GM23338 (cell line): Measurements from ENCODE around the gene MTOR. TPM values are rescaled to one million over a fixed set of nuclear protein-coding genes. Genes with fewer than 3 reads are reported as not detected.

Source experiments
- ATAC-seq: fragments of 200-7000 bp; cut with Tn5 transposase; 3 replicates; pipeline ENCODE4 v1.9.1; 2020
- DNase-seq: peaks from one replicate; pipeline ENCODE4 v3.0.0-alpha.2; 2015; ENCODE audit warnings: low spot score
- H2AFZ ChIP-seq: fragments of 200-600 bp; sonication (generic); 2 replicates; pipeline ENCODE4 v1.8.0; 2016; ENCODE audit warnings: antibody characterized with exemption, mild to moderate bottlenecking, moderate library complexity
- H3F3A ChIP-seq: fragments of 200-600 bp; sonication (generic); replicated peaks from 2 replicates; pipeline ENCODE4 v1.8.0; 2017; ENCODE audit warnings: antibody characterized with exemption, mixed run types, low read depth
- H3K27ac ChIP-seq: fragments of 200-600 bp; sonication (generic); 2 replicates; pipeline ENCODE4 v1.6.1; 2016; ENCODE audit warnings: low read depth
- H3K27me3 ChIP-seq: fragments of 200-600 bp; sonication (generic); 2 replicates; pipeline ENCODE4 v1.8.0; 2016; ENCODE audit warnings: mild to moderate bottlenecking, mixed run types, moderate library complexity; ENCODE audit not compliant: insufficient read depth
- H3K36me3 ChIP-seq: fragments of 200-600 bp; sonication (generic); 2 replicates; pipeline ENCODE4 v1.8.0; 2016; ENCODE audit warnings: mild to moderate bottlenecking; ENCODE audit not compliant: insufficient read depth
- H3K4me1 ChIP-seq: fragments of 200-600 bp; sonication (generic); 2 replicates; pipeline ENCODE4 v1.8.0; 2016; ENCODE audit warnings: mild to moderate bottlenecking, moderate library complexity; ENCODE audit not compliant: insufficient read depth
- H3K4me2 ChIP-seq: fragments of 200-600 bp; sonication (generic); 2 replicates; pipeline ENCODE4 v1.7.1; 2017; ENCODE audit warnings: mixed run types
- H3K4me3 ChIP-seq: fragments of 200-600 bp; sonication (generic); 2 replicates; pipeline ENCODE4 v1.6.1; 2016; ENCODE audit warnings: mixed run types
- H3K79me2 ChIP-seq: fragments of 200-600 bp; sonication (generic); replicated peaks from 2 replicates; pipeline ENCODE4 v1.8.0; 2017; ENCODE audit warnings: mild to moderate bottlenecking; ENCODE audit not compliant: insufficient read depth
- H3K9me2 ChIP-seq: fragments of 200-600 bp; sonication (generic); 2 replicates; pipeline ENCODE4 v1.8.0; 2017; ENCODE audit not compliant: insufficient read depth
- H4K20me1 ChIP-seq: fragments of 200-600 bp; sonication (generic); replicated peaks from 2 replicates; pipeline ENCODE4 v1.8.0; 2017; ENCODE audit warnings: mild to moderate bottlenecking; ENCODE audit not compliant: insufficient read depth
- H3K27ac Mint-ChIP-seq: 2 replicates; pipeline ENCODE4 v1.8.0; 2020; ENCODE audit warnings: inconsistent platforms, mild to moderate bottlenecking, moderate library complexity, mixed read lengths
- H3K27me3 Mint-ChIP-seq: 3 replicates; pipeline ENCODE4 v1.8.0; 2022; ENCODE audit warnings: low read depth, mild to moderate bottlenecking, moderate library complexity, mixed read lengths, inconsistent platforms; ENCODE audit not compliant: insufficient read depth, poor library complexity
- H3K36me3 Mint-ChIP-seq: 3 replicates; pipeline ENCODE4 v1.8.0; 2021; ENCODE audit warnings: low read depth, mild to moderate bottlenecking, inconsistent platforms, moderate library complexity, mixed read lengths
- H3K4me1 Mint-ChIP-seq: 3 replicates; pipeline ENCODE4 v1.8.0; 2020; ENCODE audit warnings: mild to moderate bottlenecking, inconsistent platforms, mixed read lengths
- H3K4me3 Mint-ChIP-seq: 3 replicates; pipeline ENCODE4 v1.8.0; 2021; ENCODE audit warnings: moderate library complexity, mild to moderate bottlenecking, inconsistent platforms, mixed read lengths
- H3K9me3 Mint-ChIP-seq: 3 replicates; pipeline ENCODE4 v1.8.0; 2020; ENCODE audit warnings: moderate library complexity, mild to moderate bottlenecking, inconsistent platforms, mixed read lengths
- JUNB ChIP-seq: IDR thresholded peaks from one replicate; pipeline ENCODE4 v1.6.1; 2016; ENCODE audit warnings: antibody characterized with exemption; ENCODE audit not compliant: unreplicated experiment
- NANOG ChIP-seq: IDR thresholded peaks from 2 replicates; pipeline ENCODE4 v1.6.1; 2016; ENCODE audit warnings: antibody characterized with exemption, borderline replicate concordance
- POLR2AphosphoS5 ChIP-seq: IDR thresholded peaks from 2 replicates; pipeline ENCODE4 v1.6.1; 2016; ENCODE audit warnings: antibody characterized with exemption, low read depth
- STAT1 ChIP-seq: IDR thresholded peaks from one replicate; pipeline ENCODE4 v1.6.1; 2016; ENCODE audit warnings: antibody characterized with exemption; ENCODE audit not compliant: unreplicated experiment
- polyA plus RNA-seq: library from polyadenylated mRNA; unstranded; fragments of >200 nt; fragmentation: Nextera tagmentation; extraction: Ambion mirVana; gene quantifications from 2 replicates; pipeline ENCODE4 v1.2.1, GENCODE V29; 2016
- total RNA-seq: library from RNA; depleted of rRNA; stranded (reverse); fragments of >200 nt; shearing (Covaris generic); gene quantifications from 2 replicates; pipeline ENCODE4 v1.2.3, GENCODE V29; 2014
- TF ChIP-seq, protein P1 (sequence below): IDR thresholded peaks from one replicate; pipeline ENCODE4 v1.6.1; 2018; ENCODE audit warnings: antibody characterized with exemption; ENCODE audit not compliant: unreplicated experiment

The MTOR gene
- total and polyA plus RNA-seq, 2 experiments from 2014 or later = 22.8 to 98.0 TPM

DNA sequence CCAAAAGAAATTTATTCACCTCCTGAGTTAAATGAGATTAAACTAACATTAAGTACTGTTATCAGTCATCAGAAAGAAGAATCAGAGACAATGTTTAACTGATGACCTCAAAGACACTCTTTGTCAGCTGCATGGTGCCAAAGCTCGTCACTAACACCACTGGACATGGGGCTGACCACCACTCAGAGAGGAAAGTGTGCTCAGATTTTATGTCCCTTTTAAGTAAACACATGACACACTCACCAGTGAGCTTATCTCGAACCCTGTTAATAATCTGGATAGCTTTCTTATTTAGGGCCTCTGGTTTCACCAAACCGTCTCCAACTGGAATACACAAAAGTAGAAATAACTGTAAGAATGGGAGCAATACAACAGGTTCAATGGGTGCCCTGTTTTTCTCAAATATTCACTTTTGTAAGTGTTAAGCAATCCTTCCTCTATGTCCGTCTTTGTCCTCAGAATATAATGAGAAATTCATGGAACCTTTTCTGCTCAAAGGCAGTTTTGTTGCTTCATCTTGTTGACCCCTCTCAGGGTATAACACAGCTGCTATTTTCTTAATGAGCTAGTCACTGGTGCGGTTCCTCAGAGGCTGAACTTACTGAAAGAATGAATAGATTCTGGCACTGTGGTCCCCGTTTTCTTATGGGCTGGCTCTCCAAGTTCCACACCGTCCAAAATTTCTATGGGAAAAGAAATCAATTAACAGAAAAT, 153.1 kb downstream of the MTOR start:
- peaks cover 25% of the 10 kb centered on the region for H3K36me3 ChIP-seq
- no peaks in the 10 kb centered on the region for H3K9me3 Mint-ChIP-seq

DNA sequence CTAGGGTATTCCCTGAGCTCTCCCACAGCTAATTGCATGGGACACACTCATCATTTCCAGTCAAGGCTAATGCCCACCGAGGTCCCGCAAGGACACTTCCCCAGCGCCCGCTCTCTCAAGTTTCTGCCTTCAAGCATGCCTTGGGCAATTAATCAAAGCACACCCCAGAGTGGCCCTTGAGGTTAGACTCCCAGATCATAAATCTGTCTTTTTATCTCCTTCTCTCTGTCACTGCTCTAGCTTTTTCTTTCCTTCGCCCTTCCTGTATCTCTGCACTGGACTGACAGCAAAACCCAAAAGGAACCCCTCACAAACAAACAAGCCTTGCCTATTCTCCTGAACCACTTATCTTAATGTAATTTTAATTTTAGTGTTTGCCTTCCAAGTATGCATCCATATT, 154.8 kb downstream of the MTOR start:
- Histone ChIP-seq H3K36me3 (peaks cover 13% of the 10 kb centered on the region; the same call in 1 of the 2 replicates), H3K9me2 (no peaks in the 10 kb centered on the region), H3K27me3 (no peaks in the 10 kb centered on the region), H2AFZ (no peak overlapping the region), H4K20me1 (no peaks in the 10 kb centered on the region), H3K79me2 (no peaks in the 10 kb centered on the region), H3K4me2 (no peak overlapping the region), H3K27ac (no peak overlapping the region), H3K4me3 (no peak overlapping the region), H3F3A (no peaks in the 10 kb centered on the region), H3K4me1 (no peaks in the 10 kb centered on the region)
- no peak for TF ChIP-seq JUNB
- H3K27me3 Mint-ChIP-seq = no peaks in the 10 kb centered on the region
- H3K4me1 Mint-ChIP-seq = no peaks in the 10 kb centered on the region
- ATAC-seq (no peak), DNase-seq (no peak)
- no peak overlapping the region for H3K27ac Mint-ChIP-seq
- no peaks in the 10 kb centered on the region for H3K9me3 Mint-ChIP-seq
- H3K4me3 Mint-ChIP-seq = no peak overlapping the region
- H3K36me3 Mint-ChIP-seq = peaks cover 44% of the 10 kb centered on the region

More for the DNA sequence above, 153.1 kb downstream of the MTOR start:
- H3K27me3 Mint-ChIP-seq = no peaks in the 10 kb centered on the region
- Histone ChIP-seq H3K4me3 (no peak overlapping the region), H3K79me2 (no peaks in the 10 kb centered on the region), H3K27me3 (no peaks in the 10 kb centered on the region), H3K4me2 (no peak overlapping the region), H3F3A (no peaks in the 10 kb centered on the region), H3K27ac (no peak overlapping the region), H3K9me2 (no peaks in the 10 kb centered on the region), H2AFZ (no peak overlapping the region), H3K4me1 (no peaks in the 10 kb centered on the region), H4K20me1 (no peaks in the 10 kb centered on the region)
- no peak for ATAC-seq
- H3K4me3 Mint-ChIP-seq = no peak overlapping the region
- DNase-seq = no peak
- no peaks in the 10 kb centered on the region for H3K4me1 Mint-ChIP-seq
- H3K27ac Mint-ChIP-seq = no peak overlapping the region
- no peak for TF ChIP-seq POLR2AphosphoS5
- TF ChIP-seq, protein P1, sequence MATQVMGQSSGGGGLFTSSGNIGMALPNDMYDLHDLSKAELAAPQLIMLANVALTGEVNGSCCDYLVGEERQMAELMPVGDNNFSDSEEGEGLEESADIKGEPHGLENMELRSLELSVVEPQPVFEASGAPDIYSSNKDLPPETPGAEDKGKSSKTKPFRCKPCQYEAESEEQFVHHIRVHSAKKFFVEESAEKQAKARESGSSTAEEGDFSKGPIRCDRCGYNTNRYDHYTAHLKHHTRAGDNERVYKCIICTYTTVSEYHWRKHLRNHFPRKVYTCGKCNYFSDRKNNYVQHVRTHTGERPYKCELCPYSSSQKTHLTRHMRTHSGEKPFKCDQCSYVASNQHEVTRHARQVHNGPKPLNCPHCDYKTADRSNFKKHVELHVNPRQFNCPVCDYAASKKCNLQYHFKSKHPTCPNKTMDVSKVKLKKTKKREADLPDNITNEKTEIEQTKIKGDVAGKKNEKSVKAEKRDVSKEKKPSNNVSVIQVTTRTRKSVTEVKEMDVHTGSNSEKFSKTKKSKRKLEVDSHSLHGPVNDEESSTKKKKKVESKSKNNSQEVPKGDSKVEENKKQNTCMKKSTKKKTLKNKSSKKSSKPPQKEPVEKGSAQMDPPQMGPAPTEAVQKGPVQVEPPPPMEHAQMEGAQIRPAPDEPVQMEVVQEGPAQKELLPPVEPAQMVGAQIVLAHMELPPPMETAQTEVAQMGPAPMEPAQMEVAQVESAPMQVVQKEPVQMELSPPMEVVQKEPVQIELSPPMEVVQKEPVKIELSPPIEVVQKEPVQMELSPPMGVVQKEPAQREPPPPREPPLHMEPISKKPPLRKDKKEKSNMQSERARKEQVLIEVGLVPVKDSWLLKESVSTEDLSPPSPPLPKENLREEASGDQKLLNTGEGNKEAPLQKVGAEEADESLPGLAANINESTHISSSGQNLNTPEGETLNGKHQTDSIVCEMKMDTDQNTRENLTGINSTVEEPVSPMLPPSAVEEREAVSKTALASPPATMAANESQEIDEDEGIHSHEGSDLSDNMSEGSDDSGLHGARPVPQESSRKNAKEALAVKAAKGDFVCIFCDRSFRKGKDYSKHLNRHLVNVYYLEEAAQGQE = no peak
- H3K36me3 Mint-ChIP-seq = peaks cover 56% of the 10 kb centered on the region

DNA sequence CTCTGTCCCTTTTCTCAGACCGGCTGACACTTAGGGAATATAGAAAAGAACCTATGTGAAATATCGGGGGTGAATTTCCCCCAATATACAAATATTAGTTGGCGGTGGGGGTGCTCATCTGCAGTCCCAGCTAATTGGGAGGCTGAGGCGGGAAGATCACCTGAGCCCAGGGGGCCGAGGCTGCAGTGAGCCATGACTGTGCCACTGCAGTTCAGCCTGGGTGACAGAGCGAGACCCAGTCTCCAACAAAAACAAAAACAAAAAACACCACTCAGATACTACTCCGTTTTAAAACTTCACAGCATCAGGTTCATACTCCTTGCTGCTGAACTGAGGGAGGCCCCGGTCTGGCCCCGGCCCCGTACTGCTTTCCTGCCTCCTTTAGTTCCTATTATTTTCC, 156.8 kb downstream of the MTOR start:
- Mint-ChIP-seq H3K27me3 (no peaks in the 10 kb centered on the region), H3K4me3 (no peak overlapping the region), H3K4me1 (no peaks in the 10 kb centered on the region), H3K9me3 (no peaks in the 10 kb centered on the region), H3K36me3 (peaks cover 34% of the 10 kb centered on the region), H3K27ac (no peak overlapping the region)
- Histone ChIP-seq H4K20me1 (no peaks in the 10 kb centered on the region), H3K27ac (no peak overlapping the region), H3K79me2 (no peaks in the 10 kb centered on the region), H3K4me1 (no peaks in the 10 kb centered on the region), H2AFZ (no peak overlapping the region), H3K27me3 (no peaks in the 10 kb centered on the region), H3K36me3 (peaks cover 11% of the 10 kb centered on the region; the same call in 1 of the 2 replicates), H3K4me3 (no peak overlapping the region), H3K9me2 (no peaks in the 10 kb centered on the region), H3F3A (no peaks in the 10 kb centered on the region), H3K4me2 (no peak overlapping the region)
- DNase-seq = no peak
- TF ChIP-seq STAT1 (no peak), NANOG (no peak)
- TF ChIP-seq, protein P1 = no peak
- no peak for ATAC-seq
